Measurements from ENCODE around the gene WDR18.

DNA sequence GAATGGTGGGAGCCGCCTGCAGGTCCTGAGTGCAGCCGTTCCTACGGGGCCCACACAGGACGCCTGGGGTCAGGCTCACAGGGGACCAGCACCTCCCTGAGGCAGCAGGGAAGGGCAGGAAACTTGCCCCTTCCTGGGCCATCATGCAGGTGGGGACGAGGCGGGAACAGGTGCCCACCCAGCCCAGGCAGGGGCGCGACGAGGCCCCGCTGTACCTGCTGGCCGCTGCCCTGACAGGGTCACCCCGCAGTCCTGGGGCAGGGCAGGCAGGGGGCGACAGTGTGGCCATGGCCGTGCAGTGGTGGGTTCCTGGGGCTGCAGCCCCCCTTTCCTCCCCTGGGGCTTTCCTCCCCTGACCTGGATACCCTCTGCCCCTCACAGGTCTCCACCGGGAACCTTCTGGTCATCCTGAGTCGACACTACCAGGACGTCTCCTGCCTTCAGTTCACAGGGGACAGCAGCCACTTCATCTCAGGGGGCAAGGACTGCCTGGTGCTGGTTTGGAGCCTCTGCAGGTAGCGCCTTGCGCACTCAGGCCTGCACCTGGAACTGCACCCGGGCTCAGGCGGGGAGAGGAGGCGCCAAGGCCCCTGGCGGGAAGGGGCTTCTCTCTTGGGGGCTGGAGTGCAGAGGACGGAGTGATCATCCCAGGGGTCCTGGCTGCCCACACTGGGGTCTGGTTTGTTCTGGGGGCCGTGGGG, 5.4 kb downstream of the WDR18 start:
- TF ChIP-seq MAX (IDR thresholded peaks at IDR 0.05; ENCODE audit: low read depth), result no peak
- TF ChIP-seq FOXJ3 (CRISPR knock-in tag; IDR thresholded peaks at IDR 0.05), result no peak
- TF ChIP-seq SIN3A (IDR thresholded peaks at IDR 0.05; ENCODE audit: borderline replicate concordance, low read depth, low read length), result no peak

Data from SK-N-SH (cell line).